IPS DF 6.9 (cell line): ENCODE data around the gene CZIB.

Experiments
- DNase-seq: peaks from one replicate; pipeline ENCODE4 v3.0.0-alpha.2; 2013; ENCODE audit warnings: low read depth, low spot score
- H3K27ac ChIP-seq: one replicate; pipeline ENCODE4 v1.5.1; 2013; ENCODE audit warnings: low read length, control low read depth
- H3K27me3 ChIP-seq: 2 replicates; pipeline ENCODE4 v1.6.1; 2013; ENCODE audit warnings: mild to moderate bottlenecking, low read length; ENCODE audit not compliant: control insufficient read depth, insufficient read depth
- H3K36me3 ChIP-seq: 2 replicates; pipeline ENCODE4 v1.6.1; 2013; ENCODE audit warnings: low read length; ENCODE audit not compliant: control insufficient read depth, insufficient read depth
- H3K4me1 ChIP-seq: 2 replicates; pipeline ENCODE4 v1.6.1; 2013; ENCODE audit warnings: low read length; ENCODE audit not compliant: control insufficient read depth, insufficient read depth
- H3K4me3 ChIP-seq: 2 replicates; pipeline ENCODE4 v1.5.1; 2013; ENCODE audit warnings: mild to moderate bottlenecking, low read length
- H3K9me3 ChIP-seq: 2 replicates; pipeline ENCODE4 v1.6.1; 2013; ENCODE audit warnings: low read length, inconsistent platforms; ENCODE audit not compliant: control insufficient read depth, insufficient read depth
- WGBS: extraction: QIAGEN DNeasy Blood & Tissue Kit; methylation state at CpG from one replicate; pipeline ENCODE4 v1.1.7; 2013; ENCODE audit warnings: mixed read lengths, missing lambda C conversion rate; ENCODE audit not compliant: insufficient read length, insufficient coverage; 5-methylcytosine and 5-hydroxymethylcytosine counted together

The CZIB gene

GRCh38 chr1:53220171-53220961 is at the start of gene CZIB:
Gene CZIB, minus strand, starts transcription at chr1:53220634. Its CDS starts 59 bp downstream, at chr1:53220575.
- Histone ChIP-seq H3K36me3 (no peaks in the 10 kb centered on the region), H3K4me1 (no peaks in the 10 kb centered on the region), H3K9me3 (no peaks in the 10 kb centered on the region), H3K27ac (no peak within 1 kb of the TSS), H3K4me3 (peak within 1 kb of the TSS; percentile 62), H3K27me3 (no peaks in the 10 kb centered on the region)
- no CpG with 5 or more reads among the region's 61 CpGs for WGBS
- peak; percentile 73 for DNase-seq

- no peak for DNase-seq
- no peaks in the 10 kb centered on the region for H3K27me3 ChIP-seq
- H3K4me1 ChIP-seq = no peaks in the 10 kb centered on the region
- H3K27ac ChIP-seq = no peak overlapping the region
- no peak overlapping the region for H3K4me3 ChIP-seq
- H3K9me3 ChIP-seq = no peaks in the 10 kb centered on the region
- WGBS = no CpG with 5 or more reads among the region's 1 CpG
- peaks cover 46% of the 10 kb centered on the region for H3K36me3 ChIP-seq
These were observed 49.7 kb upstream of the CZIB start for GRCh38 chr1:53270107-53270506.

GRCh38 chr1:53267761-53268160 is 47.3 kb upstream of the CZIB start:
- no peak for DNase-seq
- Histone ChIP-seq H3K27ac (no peak overlapping the region), H3K4me3 (no peak overlapping the region), H3K36me3 (peaks cover 61% of the 10 kb centered on the region), H3K27me3 (no peaks in the 10 kb centered on the region), H3K9me3 (no peaks in the 10 kb centered on the region), H3K4me1 (no peaks in the 10 kb centered on the region)

GRCh38 chr1:53266038-53266437 is 45.6 kb upstream of the CZIB start:
- Histone ChIP-seq H3K27me3 (no peaks in the 10 kb centered on the region), H3K36me3 (peaks cover 59% of the 10 kb centered on the region), H3K9me3 (no peaks in the 10 kb centered on the region), H3K4me1 (no peaks in the 10 kb centered on the region), H3K4me3 (no peak overlapping the region), H3K27ac (no peak overlapping the region)
- no peak for DNase-seq

GRCh38 chr1:53265581-53265980 is 45.1 kb upstream of the CZIB start:
- H3K36me3 ChIP-seq = peaks cover 54% of the 10 kb centered on the region
- no peak for DNase-seq

GRCh38 chr1:53264048-53264447 is 43.6 kb upstream of the CZIB start:
- Histone ChIP-seq H3K4me3 (no peak overlapping the region; the same call in 1 of the 2 replicates), H3K4me1 (no peaks in the 10 kb centered on the region), H3K27me3 (no peaks in the 10 kb centered on the region), H3K9me3 (no peaks in the 10 kb centered on the region), H3K27ac (no peak overlapping the region), H3K36me3 (peaks cover 56% of the 10 kb centered on the region)
- no CpG with 5 or more reads among the region's 11 CpGs for WGBS
- no peak for DNase-seq

More at GRCh38 chr1:53265581-53265980, 45.1 kb upstream of the CZIB start:
- H3K4me3 ChIP-seq = no peak overlapping the region
- no peaks in the 10 kb centered on the region for H3K9me3 ChIP-seq
- no peak overlapping the region for H3K27ac ChIP-seq
- WGBS = no CpG with 5 or more reads among the region's 4 CpGs
- no peaks in the 10 kb centered on the region for H3K4me1 ChIP-seq
- H3K27me3 ChIP-seq = no peaks in the 10 kb centered on the region

- H3K36me3 ChIP-seq = peaks cover 62% of the 10 kb centered on the region
- H3K27ac ChIP-seq = no peak overlapping the region
- no peak overlapping the region for H3K4me3 ChIP-seq
- H3K9me3 ChIP-seq = no peaks in the 10 kb centered on the region
- no peaks in the 10 kb centered on the region for H3K4me1 ChIP-seq
- H3K27me3 ChIP-seq = no peaks in the 10 kb centered on the region
- no peak for DNase-seq
- WGBS = no CpG with 5 or more reads among the region's 3 CpGs
These were observed 41.6 kb upstream of the CZIB start for GRCh38 chr1:53262000-53262399.

- no peaks in the 10 kb centered on the region for H3K9me3 ChIP-seq
- H3K27me3 ChIP-seq = no peaks in the 10 kb centered on the region
- H3K27ac ChIP-seq = no peak overlapping the region
- H3K36me3 ChIP-seq = peaks cover 58% of the 10 kb centered on the region
- WGBS = no CpG with 5 or more reads among the region's 4 CpGs
- no peak overlapping the region for H3K4me3 ChIP-seq
- no peak for DNase-seq
- no peaks in the 10 kb centered on the region for H3K4me1 ChIP-seq
These were observed 40.3 kb upstream of the CZIB start for GRCh38 chr1:53260631-53261247.

GRCh38 chr1:53259932-53260331 is 39.5 kb upstream of the CZIB start:
- no peak overlapping the region for H3K4me3 ChIP-seq
- H3K4me1 ChIP-seq = no peaks in the 10 kb centered on the region
- H3K27me3 ChIP-seq = no peaks in the 10 kb centered on the region
- H3K36me3 ChIP-seq = peaks cover 54% of the 10 kb centered on the region
- DNase-seq = no peak
- WGBS = no CpG with 5 or more reads among the region's 2 CpGs
- H3K9me3 ChIP-seq = no peaks in the 10 kb centered on the region
- no peak overlapping the region for H3K27ac ChIP-seq

GRCh38 chr1:53258216-53258615 is 37.8 kb upstream of the CZIB start:
- no CpG with 5 or more reads among the region's 1 CpG for WGBS
- Histone ChIP-seq H3K27ac (no peak overlapping the region), H3K36me3 (peaks cover 44% of the 10 kb centered on the region), H3K4me1 (no peaks in the 10 kb centered on the region), H3K9me3 (no peaks in the 10 kb centered on the region), H3K4me3 (no peak overlapping the region), H3K27me3 (no peaks in the 10 kb centered on the region)
- no peak for DNase-seq
